Thyroid gland (tissue), 4 donors: ENCODE data around the gene SNX14.

Experiments used
- CTCF ChIP-seq, 6 experiments: fragments of 200-600 bp in 3 of 6; fragments of 450-650 bp in 3 of 6; sonication (generic) in 3 of 6; IDR thresholded peaks; one replicate each; pipeline ENCODE4 v1.5.1; 2016 to 2019; ENCODE audit warnings: antibody characterized with exemption in 6 of 6, mild to moderate bottlenecking in 2 of 6, inconsistent platforms in 1 of 6, moderate library complexity in 1 of 6
- POLR2A ChIP-seq, 2 donors: fragments of 450-650 bp; IDR thresholded peaks; one replicate each; pipeline ENCODE4 v1.6.1; 2017; ENCODE audit warnings: antibody characterized with exemption in 2 of 2, mild to moderate bottlenecking in 2 of 2, moderate library complexity in 1 of 2

DNA sequence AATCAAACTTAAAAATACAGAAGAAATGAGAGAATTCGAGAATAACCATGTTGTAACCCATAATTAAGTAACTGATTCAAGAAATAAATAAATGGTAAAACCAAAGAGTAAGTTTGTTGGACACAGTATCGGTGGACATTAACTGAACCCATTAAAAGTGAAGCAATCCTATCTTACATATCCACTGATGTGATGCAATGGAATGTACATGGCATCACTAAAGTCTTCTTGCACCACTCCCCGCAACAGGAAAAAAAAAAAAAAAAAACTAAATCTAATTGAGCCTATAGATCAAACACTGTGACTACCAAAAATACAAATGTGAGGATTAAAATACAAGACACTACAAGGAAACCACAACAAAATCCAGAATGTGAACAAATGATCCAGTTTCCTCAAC lies 7.9 kb downstream of the SNX14 start:
- TF ChIP-seq POLR2A (IDR thresholded peaks at IDR 0.05) (no peak), CTCF (IDR thresholded peaks at IDR 0.05) (no peak)
